Measurements from ENCODE around the gene KYNU.
"Not testable (repeated sequence)": the region's sequence is repeated elsewhere in the genome, so short reads cannot be mapped to it uniquely, and the experiment has no call there.

The KYNU gene

DNA sequence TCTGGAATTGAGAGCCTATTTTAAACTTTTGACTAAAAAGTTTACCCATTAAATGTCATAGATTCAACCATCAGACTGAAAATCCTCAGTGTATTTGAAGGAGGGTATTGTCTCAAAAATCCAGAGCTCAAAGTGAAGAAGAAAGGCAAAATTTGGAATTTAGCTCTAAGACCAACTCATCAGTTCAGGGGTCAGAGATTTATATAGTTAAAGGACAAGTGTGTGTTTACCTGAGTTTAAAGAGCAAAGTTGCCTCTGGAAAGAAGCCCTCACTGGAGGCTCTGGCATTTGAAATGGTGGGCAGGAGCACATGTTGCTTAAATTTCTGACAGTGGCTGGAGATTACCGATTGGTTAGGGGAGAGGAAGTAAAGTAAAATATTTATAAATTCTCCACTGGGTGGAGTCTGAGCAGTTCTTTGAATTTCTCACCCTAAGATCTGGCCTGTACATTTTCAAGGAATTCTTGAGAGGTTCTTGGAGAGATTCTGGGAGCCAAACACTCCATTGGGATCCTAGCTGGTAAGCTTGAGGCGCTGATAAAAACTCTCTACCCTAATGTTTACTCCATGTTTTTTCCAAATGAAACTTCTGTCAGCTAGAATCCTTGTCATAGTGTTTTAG lies at the start of gene KYNU:
TSS of gene KYNU (plus strand) at position 449 of the 623 bp plus-strand sequence. CDS start 7,704 bp downstream, outside the sequence.
- DNase-seq: no peak

GRCh38 chr2:142834021-142834420 lies 43.4 kb upstream of the KYNU start:
- no peak for DNase-seq

- no peak for DNase-seq
These were observed 37.0 kb upstream of the KYNU start for GRCh38 chr2:142840436-142840835.

GRCh38 chr2:142841788-142842187 lies 35.7 kb upstream of the KYNU start:
- DNase-seq: no peak

DNA sequence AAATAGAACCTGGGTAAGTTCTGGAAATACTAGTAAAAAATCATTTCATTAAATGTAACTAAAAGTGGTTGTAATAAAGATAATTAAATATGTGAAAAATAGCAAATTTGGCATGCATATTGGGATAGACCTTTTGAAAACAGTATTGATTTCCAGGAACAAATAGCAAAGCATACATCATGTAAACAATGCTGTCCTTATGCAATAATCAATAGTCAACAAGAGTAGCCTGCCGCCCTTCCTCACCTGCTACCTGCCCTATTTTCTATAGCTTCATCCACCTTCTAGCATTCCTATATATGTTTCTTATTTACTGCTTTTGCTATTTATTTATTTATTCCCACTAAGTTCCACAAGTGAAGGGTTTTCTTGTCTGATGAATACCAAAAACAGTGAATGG lies 35.1 kb upstream of the KYNU start:
- DNase-seq: no peak

GRCh38 chr2:142843731-142844130 lies 33.7 kb upstream of the KYNU start:
- DNase-seq: no peak

DNA sequence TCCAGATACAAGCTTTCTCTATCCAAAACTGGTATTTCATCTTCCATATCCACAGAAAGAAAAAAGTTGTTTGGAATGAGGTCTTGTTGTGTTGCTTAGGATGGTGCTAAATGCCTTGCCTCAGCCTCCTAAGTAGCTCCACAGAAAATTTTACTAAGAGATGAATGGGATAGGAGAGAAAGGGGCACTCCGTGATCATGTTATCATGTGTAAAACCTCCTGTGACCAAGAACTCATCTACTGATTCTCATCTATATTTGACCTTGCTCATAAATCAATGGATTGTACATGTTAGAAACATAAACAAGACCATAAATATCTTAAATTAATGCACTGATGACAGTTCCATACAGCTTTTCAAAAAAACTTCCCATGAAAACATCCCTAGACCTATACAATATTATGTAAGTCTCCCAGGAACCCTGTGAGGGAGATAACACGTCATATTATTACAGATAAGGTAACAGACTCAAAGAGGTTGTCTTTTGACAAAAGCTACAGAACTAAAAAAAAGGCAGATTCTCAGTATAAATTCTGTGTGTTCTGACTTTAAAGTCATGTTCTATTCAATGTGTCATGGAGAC lies 29.3 kb upstream of the KYNU start:
- no peak for DNase-seq

GRCh38 chr2:142849820-142850219 lies 27.6 kb upstream of the KYNU start:
- no peak for DNase-seq

DNA sequence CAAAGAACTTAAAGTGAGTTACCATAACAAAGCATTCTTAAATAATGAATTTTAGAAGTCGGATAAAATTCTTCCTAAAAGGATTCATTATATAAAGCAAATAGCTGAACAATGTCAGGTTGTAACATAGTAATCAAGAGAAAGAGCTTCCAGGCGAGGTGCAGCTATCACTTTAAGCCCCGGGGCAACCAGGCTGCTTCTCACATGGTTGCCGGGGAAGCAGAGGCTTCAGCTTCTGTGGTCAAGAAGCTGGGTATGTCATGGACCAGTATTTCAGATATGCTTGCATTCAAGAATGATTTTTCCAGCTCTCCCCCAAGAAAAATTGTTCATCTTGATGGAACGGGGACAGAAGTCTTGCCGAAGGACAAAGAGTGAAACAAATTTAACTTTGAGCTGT lies 23.6 kb upstream of the KYNU start:
- DNase-seq: no peak

- no peak for DNase-seq
These were observed 20.0 kb upstream of the KYNU start for GRCh38 chr2:142857256-142858164.

- DNase-seq: no peak
These were observed 18.5 kb upstream of the KYNU start for GRCh38 chr2:142858961-142859360.

GRCh38 chr2:142862299-142862698 lies 15.2 kb upstream of the KYNU start:
- DNase-seq: no peak

DNA sequence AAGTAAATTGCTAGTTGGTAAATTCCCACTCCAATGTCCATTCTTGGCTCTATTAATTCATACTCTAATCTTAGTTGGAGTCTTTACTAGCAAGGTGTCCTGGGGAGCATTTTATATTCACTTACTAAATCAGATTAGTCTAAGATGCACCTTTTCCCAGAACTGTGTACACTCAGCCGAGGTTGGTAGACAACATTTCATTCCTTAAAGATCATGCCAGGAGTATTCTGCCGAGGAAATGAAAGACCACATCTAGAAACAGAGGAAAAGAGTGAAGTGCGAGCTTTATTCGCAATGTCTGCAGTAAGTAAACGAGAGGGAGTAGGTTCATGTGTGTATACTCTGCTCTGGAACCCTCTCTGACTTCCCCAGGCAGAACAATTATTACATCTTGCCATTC lies 14.6 kb upstream of the KYNU start:
- DNase-seq: no peak

DNA sequence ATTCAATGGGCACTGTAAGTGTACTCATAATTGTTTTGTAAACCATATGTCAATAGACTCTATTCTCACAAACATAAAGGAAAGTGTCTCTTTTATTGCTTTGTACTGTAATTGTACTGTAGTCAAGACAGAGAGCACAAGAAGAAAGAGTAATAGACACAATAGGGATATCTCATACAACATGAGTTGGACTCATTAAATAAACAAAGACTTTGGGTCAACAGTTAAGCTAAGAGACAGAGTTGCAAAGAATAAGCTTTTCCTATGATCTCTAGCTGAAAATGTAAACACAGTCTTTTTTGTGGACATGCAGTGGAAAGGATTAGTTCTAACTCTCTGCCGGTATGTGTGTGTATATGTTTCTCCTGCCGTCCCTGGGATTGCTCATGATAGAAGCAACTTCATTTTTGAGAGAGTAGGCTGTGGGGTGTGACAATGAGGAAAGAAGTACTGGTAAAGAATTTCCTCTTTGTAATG lies 13.9 kb upstream of the KYNU start:
- no peak for DNase-seq

DNA sequence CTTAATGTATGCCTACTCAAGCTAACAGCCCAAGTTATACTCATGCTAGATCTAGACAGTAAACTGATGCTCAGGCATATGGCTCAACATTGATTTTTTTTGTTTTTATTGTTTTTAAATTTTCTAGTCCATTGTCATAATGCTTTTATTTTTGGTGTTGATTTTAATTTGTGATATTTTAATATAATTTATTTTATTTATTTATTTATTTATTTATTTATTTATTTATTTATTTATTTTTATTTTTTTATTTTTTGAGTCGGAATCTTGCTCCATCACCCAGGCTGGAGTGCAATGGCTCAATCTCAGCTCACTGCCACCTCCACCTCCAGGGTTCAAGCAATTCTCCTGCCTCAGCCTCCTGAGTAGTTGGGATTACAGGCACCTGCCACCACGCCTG lies 12.9 kb upstream of the KYNU start:
- not testable (repeated sequence) for DNase-seq

DNA sequence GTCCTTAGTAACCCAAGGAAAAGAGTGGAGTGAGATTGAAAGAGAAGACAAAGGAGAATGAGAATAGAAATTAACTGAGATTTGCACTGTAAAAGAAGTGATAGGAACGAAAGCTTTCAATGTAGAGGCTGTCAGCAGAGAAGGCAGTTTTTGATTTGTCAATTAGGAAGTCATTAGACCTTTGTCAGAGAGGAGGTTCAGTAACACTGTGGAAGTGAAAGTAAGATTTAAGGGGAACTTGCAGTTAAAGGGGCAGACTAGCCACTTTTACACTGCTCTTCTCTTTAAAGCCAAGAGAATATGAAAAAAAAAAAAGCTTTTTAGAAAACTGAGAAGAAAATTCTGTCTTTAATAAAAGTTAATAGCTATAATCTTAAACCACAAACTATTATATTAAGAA lies 11.5 kb upstream of the KYNU start:
- DNase-seq: no peak

DNA sequence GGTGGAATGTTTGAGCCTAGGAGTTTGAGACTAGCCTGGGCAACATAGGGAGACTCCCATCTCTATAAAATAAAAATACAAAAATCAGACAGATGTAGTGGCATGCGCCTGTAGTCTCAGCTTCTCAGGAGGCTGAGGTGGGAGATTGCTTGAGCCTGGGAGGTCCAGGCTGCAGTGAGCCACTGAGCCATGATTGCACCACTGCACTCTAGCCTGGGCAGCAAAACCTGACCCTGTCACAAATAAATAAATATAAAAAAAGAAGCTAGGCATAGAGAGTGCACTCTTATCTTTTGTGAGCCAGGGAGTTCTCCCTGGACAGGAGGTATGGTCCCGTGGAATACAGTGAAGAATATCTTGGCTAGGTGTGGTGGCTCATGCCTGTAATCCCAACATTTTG lies 11.0 kb upstream of the KYNU start:
- no peak for DNase-seq

- no peak for DNase-seq
These were observed 10.3 kb upstream of the KYNU start for GRCh38 chr2:142867136-142867535.

DNA sequence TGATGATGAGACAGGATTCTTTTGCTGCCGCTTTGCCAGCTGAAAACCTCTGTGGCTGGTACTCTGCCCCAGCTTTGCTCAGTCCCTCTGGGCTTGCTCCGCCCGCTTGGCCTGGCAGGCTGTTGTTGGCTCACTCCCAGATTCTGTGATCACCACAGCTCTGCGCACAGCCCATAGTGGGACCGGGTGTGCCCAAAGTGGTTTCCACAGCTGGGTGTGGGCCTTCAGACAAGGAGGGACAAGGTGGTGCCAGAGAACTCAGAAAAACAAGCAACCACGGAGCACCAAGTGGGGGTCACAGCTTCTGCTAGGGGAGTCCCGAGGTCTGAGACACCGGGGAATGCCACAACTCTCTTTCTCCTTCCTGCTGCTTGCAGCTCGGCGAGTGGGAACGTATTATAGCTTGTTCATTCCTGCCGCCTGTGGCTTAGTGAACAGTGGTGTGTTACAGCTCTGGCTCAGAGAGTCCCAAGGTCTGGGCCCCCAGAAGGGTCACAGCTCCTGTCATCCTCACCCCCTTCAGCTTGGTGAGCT lies 9.2 kb upstream of the KYNU start:
- DNase-seq: no peak

DNA sequence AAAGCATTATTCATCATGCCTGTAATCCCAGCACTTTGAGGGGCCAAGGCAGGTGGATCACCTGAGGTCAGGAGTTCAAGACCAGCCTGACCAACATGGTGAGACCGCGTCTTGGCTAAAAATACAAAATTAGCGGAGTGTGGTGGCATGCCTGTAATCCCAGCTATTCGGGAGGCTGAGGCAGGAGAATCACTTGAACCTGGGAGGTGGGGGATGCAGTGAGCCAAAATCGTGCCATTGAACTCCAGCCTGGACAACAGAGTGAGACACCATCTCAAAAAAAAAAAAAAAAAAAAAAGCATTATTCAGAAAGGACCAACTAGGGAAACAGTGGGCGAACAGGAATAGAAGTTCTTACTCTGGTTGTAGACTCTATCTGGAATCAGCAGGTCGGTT lies 8.4 kb upstream of the KYNU start:
- DNase-seq: not testable (repeated sequence)

- no peak for DNase-seq
These were observed 7.9 kb upstream of the KYNU start for GRCh38 chr2:142869461-142870106.

GRCh38 chr2:142870526-142870925 lies 6.9 kb upstream of the KYNU start:
- DNase-seq: no peak

DNA sequence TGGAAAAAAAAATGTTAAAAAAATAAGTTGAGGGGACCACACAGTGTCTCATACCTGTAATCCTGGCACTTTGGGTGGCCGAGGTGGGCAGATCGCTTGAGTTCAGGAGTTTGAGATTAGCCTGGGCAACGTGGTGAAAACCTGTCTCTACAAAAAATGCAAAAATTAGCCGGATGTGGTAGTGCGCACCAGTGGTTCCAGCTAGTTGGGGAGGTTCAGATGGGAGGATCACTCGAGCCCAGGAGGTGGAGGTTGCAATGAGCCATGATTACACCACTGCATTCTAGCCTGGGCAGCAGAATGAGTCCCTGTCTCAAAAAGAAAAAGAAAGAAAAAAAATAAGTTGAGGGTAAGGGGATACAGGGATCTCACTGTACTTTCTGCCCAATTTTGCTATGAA lies 6.1 kb upstream of the KYNU start:
- no peak for DNase-seq
